GM21447 (cell line): Measurements from ENCODE around the gene ABITRAM.
A peak's percentile ranks its signal among the peaks of the same experiment; 100 is the strongest.
"Not testable (repeated sequence)": the region's sequence is repeated elsewhere in the genome, so short reads cannot be mapped to it uniquely, and the experiment has no call there.

Experiments used
- ATAC-seq: cut with Tn5 transposase; IDR thresholded peaks from one replicate; pipeline ENCODE4 v1.9.1; 2021; ENCODE audit not compliant: unreplicated experiment

Gene ABITRAM

DNA sequence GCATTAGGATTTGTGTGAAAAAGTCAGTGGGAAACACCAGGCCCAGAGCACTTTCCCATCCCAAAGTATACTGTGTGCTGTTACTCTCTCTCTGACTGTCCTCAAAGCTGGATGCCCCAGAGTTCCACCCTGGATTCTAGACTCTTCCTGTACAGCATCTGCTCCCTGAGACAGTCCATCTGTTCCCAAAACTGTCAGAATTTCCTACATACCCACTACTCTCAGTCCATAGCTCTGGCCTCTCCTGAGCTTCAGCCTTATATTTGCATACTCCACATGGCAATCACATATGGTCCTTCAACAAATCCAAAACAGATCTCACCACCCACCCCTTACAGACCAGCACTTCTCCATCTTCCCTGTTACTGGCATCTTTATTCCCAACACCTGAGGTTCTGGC is 9.7 kb upstream of the ABITRAM start:
- ATAC-seq, result no peak

DNA sequence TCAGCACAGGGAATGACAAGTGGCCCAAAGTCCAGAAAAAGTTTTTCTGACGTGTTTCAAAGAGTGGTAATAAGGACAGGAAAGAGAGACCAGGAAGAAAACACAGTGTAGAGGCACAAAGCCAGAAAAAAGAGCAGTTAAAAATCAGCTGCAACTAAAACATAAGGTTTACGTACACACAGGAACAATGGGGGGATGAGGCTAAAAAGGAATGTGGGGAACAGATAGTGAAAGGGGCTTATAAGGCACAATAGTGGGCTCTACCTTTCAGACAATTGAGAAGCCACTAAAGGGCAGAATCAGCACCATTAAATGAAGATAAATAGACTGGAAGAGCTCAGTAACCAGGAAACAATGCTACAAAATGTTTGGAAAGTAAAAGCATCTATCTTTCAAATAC is 5.8 kb upstream of the ABITRAM start:
- no peak for ATAC-seq

- ATAC-seq, result no peak
These were observed 926 bp upstream of the ABITRAM start for GRCh38 chr9:108933231-108933717.

- peak; percentile 83 for ATAC-seq
These were observed 380 bp upstream of the ABITRAM start, which contains the start of gene ELP1 for GRCh38 chr9:108933718-108934322. ELP1 (minus strand) TSS chr9:108934124; CDS start chr9:108931146, 2,978 bp downstream.

DNA sequence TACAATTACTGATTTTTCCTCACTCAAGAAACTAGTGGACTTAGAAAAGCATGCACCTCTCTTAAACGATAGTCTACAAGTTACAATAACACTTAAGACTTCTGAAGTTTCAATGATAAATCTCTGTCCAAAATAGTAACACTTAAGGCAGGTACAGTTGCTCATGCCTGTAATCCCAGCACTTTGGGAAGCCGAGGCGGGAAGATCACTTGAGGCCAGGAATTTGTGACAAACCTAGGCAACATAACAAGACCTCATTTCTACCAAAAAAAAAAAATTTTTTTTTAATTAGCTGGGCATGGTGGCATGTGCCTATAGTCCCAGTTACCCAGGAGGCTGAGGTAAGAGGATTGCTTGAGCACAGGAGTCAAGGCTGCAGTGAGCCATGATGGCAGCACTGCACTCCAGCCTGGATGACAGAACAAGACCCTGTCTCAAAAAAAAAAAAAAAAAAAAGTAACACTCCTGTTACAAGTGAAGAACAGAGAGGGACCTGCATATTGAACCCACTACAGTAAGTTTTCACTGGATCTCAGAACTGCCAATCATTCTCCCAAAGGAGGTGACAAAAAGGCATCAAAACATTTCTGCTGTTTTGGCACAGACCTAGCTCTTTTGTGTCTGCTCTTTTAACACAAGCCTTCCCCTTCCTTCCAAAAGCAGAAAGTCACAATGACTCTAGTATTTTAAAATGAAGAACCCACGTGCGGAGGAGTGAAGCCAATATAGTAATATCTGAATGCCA is 3.5 kb downstream of the ABITRAM start:
- no peak for ATAC-seq

DNA sequence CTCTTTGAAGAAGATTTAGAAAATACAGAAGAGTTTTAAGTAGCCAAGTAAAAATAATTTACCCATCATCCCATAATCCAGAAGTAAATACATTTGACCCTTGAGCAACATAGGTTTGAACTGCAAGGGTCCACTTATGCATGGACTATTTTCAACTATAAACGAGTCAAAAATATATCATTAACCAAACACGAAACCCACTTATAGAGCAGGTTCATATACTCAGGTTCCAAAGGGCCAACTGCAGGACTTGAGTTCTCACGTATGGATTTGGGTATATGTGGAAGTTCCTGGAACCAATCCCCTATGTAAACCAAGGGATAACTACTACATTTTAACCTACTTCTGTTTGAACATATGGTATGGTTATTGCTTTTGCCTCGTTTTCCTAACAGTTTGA is 5.8 kb downstream of the ABITRAM start:
- no peak for ATAC-seq

- no peak for ATAC-seq
These were observed 16.0 kb downstream of the ABITRAM start for GRCh38 chr9:108950168-108950567.

DNA sequence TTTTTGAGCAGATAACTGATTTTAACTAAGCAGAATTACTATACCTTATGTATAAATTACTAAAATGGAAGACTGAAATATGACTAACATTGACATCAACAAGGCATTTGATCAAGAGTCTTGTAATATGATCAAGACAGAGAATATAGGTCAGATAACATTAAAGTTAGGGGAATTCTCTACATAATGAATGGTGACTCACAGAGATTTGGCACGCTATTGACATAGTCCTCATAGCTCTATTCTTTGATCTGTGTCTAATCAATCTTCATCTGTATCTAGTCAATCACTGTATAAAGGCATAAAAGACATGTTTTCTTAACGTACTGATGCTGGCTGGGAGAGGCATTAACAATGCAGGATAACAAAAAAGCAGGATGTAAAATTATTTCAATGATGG is 17.4 kb downstream of the ABITRAM start:
- ATAC-seq, result no peak

- no peak for ATAC-seq
These were observed 19.9 kb downstream of the ABITRAM start for GRCh38 chr9:108953983-108954574.

DNA sequence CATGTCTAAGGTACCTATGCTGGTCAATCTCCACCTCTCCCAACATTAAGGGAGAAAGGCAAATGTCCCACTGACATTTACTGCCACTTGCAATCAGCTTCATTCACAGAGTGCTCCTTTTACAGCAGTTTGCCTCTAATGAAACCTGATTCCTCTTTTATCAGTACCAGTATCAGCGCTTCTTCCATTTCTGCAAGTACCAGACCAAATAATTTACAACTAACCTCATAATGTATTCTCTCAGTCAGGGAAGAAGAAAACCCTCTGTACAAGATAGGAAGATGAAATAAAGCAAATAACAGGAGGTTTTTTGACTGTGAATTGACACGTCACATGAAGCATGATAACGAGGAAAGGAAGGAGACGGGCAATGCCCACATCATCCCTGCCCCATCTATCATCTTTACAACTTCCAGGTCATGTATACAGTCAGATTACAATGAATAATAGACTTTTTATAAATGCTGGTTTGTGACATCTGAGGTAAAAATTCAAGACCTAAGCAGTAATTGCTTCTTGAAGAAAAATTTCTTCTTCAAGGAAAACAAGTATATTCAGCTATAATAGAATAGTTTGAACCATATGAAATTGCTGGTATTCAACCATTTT is 21.9 kb downstream of the ABITRAM start:
- no peak for ATAC-seq

GRCh38 chr9:108956631-108957026 is 22.4 kb downstream of the ABITRAM start:
- no peak for ATAC-seq

GRCh38 chr9:108960331-108960730 is 26.1 kb downstream of the ABITRAM start:
- ATAC-seq, result no peak

DNA sequence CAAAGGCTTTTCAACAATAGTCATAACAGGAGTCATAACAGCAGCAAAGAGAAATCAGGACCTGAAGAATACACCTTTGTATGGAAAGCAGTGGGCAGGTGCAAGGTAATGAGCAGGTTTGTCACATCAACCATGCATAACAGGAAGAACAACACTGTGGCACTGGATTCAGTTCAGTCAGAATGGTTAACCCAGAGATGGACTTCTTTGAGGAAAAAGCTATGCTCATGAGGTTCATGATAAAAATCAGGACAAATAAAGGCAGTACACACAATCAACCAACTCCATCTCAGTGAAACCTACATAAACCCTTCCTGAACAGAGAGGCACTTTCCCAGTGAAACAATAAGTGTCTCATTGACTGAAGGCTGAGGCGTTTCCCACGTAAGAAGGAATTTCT is 27.0 kb downstream of the ABITRAM start:
- ATAC-seq, result no peak

- no peak for ATAC-seq
These were observed 29.4 kb downstream of the ABITRAM start for GRCh38 chr9:108963459-108964143.

GRCh38 chr9:108967916-108968315 is 33.7 kb downstream of the ABITRAM start:
- ATAC-seq, result no peak

- not testable (repeated sequence) for ATAC-seq
These were observed 37.2 kb downstream of the ABITRAM start for GRCh38 chr9:108971392-108971791.

DNA sequence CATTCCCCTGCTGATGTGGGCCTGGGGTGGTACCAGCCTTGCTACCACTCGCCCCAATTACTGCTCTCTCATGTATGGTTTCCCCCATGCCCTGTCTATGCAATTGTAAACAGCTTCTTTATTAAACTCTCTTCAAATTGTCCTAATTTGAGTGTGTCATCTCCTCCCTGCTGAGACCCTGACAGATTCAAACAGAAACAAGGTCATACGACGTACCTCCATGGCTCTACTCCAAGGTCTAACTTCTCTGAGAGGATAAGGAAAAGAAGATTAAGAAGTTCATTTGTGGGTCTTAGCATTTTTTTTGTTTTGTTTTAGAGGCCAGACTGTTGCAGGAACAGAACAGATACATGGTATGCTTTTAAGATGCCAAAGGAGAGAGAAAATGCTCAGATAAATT is 38.0 kb downstream of the ABITRAM start:
- ATAC-seq, result no peak

- ATAC-seq, result no peak
These were observed 38.5 kb downstream of the ABITRAM start for GRCh38 chr9:108972626-108973209.

DNA sequence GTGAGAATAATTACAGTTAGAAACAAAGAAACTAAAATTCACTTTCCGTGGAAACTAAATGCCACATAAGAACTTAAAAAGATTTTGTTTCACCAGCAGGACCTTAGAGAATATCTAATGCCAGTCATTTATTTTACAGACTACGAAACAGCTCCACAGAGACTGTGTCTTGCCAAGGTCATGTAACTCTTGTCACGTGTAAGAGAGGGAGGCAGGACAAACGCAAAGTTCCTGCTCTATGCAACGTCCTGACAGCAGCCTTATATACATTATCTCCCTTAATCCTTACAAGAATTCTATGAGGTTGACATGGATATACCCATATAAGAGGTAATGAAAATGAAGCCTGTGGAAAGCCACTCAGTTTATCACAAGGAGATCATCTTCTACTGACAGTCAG is 39.7 kb downstream of the ABITRAM start:
- ATAC-seq, result no peak

- no peak for ATAC-seq
These were observed 44.0 kb downstream of the ABITRAM start for GRCh38 chr9:108978205-108978604.

DNA sequence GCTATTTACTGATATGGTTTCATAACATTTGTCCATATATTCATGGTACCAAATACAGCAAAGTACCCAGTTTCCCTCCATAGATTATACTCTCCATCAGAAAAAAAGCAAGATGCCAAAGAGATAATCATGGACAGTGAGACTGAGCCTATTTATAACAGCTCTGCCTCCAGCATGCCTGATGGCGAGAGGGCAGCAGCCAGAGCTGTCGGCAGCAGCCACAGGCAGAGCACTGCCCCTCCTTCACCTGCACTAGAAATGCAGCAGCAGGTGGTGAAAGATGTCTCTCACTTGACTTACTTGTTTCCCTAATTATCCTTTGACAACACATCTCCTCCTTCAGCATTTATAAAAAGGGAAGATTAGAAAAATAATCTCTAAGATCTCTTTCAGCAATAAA is 46.7 kb downstream of the ABITRAM start:
- ATAC-seq, result no peak
